H1 (cell line): ENCODE results near the gene RASGRP3.

Source experiments
- CEBPB ChIP-seq: IDR thresholded peaks from 2 replicates; pipeline ENCODE4 v1.6.1; 2012; ENCODE audit warnings: low read depth, low read length
- POLR2AphosphoS5 ChIP-seq: IDR thresholded peaks from 2 replicates; pipeline ENCODE4 v1.6.1; 2011; ENCODE audit warnings: low read depth, low read length
- TCF12 ChIP-seq: IDR thresholded peaks from 2 replicates; pipeline ENCODE4 v1.6.1; 2011; ENCODE audit warnings: low read depth, mild to moderate bottlenecking, low read length
- USF2 ChIP-seq: IDR thresholded peaks from 2 replicates; pipeline ENCODE4 v1.6.1; 2011; ENCODE audit warnings: low read length, improper control_type of control experiment
- YY1 ChIP-seq: IDR thresholded peaks from 2 replicates; pipeline ENCODE4 v1.6.1; 2011; ENCODE audit warnings: low read depth, mild to moderate bottlenecking, low read length

GRCh38 chr2:33526921-33527320, 50.5 kb downstream of the RASGRP3 start:
- TF ChIP-seq POLR2AphosphoS5 (no peak), TCF12 (no peak), YY1 (no peak), USF2 (no peak), CEBPB (no peak)
